Camera-type eye (tissue), 1 donor: Measurements from ENCODE around the gene CDC34. TPM values are rescaled to one million over a fixed set of nuclear protein-coding genes. Genes with fewer than 3 reads are reported as not detected.

ENCODE experiments used
- total RNA-seq: library from RNA; depleted of rRNA; stranded (reverse); fragments of >200 nt; gene quantifications from one replicate; pipeline ENCODE4 v1.2.3, GENCODE V29; 2014

The CDC34 gene, protein sequence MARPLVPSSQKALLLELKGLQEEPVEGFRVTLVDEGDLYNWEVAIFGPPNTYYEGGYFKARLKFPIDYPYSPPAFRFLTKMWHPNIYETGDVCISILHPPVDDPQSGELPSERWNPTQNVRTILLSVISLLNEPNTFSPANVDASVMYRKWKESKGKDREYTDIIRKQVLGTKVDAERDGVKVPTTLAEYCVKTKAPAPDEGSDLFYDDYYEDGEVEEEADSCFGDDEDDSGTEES
- total RNA-seq, result 83.5 TPM

DNA sequence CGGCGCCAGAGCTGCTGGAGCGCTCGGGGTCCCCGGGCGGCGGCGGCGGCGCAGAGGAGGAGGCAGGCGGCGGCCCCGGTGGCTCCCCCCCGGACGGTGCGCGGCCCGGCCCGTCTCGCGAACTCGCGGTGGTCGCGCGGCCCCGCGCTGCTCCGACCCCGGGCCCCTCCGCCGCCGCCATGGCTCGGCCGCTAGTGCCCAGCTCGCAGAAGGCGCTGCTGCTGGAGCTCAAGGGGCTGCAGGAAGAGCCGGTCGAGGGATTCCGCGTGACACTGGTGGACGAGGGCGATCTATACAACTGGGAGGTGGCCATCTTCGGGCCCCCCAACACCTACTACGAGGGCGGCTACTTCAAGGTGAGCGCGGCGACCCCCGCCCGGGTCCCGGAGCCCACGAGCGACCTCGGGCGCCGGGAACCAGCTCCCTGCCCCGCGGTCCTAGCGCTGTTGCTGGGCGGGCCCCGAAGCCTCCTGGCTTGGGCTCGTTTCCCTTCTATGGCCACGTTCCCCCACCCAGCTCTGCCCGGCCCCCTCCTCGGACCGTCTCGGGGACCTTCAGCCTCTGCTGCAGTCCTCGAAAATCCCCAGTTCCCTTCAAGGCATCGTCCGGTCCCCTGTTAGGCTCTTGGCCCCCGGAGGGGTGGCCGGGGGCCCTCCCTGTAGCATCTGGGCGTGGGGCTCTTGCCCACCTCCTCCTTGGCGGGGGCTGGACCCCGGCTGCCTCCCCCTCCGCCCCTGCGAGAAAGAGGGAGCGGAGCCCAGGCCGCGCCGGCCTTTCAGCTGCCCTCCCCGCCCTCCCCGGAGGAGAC, at the start of gene CDC34:
TSS of gene CDC34 (plus strand) at position 8 of the 808 bp plus-strand sequence. CDS start at position 180, 172 bp downstream.

DNA sequence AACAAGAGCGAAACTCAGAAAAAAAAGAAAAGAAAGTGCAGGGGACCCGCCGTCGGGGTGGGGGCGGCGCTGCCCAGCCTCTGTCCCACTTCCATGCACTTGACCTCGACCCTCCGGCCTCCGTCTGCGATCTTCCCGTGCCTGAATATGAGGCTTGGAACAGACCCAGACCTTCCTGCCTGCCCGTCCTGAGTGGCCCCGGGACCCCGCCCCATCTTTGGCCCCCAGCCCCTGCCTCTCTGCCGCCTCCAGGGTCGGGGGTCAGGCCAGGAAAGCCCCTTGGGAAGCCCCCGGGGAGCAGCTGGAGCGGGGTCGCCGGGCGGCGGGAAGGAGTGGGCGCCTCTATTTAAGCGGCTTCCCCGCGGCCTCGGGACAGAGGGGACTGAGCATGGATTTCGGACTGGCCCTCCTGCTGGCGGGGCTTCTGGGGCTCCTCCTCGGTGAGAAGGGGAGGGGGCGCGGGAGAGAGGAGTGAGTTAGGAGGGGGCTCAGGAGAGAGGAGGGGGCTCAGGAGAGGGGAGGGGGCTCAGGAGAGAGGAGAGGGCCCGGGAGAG, 35.4 kb upstream of the CDC34 start, which contains the start of gene MADCAM1:
TSS of gene MADCAM1 (plus strand) at position 375 of the 554 bp plus-strand sequence. CDS start at position 389, 14 bp downstream.

DNA sequence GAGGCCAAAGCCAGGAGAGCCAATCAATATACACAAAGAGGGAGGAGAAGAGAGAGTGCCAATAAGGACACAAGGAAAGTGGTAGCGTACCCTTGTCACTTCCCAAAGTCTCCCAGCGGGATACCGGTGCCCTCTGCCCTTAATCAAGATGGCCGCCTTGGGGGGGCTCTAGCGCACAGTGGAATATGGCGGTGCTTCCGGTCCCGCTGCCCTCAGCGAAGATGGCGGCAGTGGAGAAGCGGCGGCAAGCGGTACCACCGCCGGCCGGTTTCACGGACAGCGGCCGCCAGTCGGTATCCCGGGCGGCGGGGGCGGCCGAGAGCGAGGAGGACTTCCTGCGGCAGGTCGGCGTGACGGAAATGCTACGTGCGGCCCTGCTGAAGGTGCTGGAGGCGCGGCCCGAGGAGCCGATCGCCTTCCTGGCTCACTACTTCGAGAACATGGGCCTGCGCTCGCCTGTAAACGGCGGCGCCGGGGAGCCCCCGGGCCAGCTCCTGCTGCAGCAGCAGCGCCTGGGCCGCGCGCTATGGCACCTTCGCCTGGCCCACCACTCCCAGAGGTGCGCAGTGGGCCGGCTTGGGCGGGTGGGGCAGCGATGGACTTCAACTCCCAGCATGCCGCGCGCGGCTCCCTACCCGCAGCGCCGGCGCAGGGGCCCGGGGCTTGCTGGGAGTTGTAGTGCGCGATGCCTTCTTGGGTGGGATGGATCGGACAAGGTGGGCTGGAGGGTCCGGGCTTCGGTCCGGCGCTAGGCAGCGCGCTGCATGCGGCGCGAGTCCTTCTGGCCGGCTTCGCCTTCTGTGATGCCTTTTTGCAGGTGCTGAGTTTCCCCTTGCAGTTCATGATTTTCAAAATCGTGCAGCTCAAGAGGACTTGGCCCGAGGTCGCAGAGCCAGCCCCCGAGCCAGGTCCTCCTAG, 24.0 kb upstream of the CDC34 start, which contains the start of gene TPGS1:
TSS of gene TPGS1 (plus strand) at position 212 of the 918 bp plus-strand sequence. CDS start at position 222, 10 bp downstream.

DNA sequence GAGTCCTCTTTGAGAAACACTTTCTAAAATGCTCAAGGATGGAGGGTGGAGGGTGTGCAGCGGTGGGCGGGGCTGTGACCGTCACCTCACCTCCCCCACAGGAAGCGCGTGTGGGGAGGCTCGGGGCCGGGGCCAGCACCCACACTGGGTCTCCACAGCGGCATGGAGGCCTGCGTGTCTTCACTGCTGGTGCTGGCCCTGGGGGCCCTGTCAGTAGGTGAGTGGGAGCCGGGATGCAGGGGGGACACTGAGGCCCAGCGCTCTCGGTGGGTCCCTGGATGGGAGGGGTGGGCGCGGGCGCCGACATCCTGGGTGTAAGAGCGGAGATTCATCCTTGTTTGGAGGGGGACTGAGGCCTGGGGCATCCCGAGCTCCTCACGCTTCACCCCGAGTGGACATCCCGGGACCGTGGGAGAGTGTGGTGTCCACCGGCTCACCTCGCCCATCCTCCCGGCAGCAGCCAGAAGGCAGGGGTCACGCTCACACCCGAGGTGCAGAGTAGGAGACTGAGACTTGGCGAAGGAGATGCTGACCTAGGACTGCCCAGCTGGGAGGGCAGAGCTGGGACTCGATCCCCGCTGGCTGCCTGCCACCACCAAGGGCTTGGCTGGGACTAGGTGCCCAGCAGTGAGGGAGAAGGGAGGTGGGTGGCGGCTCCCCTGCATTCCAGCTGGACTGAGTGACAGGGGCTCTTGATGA, 12.5 kb downstream of the CDC34 start, which contains the start of gene GZMM:
TSS of gene GZMM (plus strand) at position 144 of the 699 bp plus-strand sequence. CDS start at position 163, 19 bp downstream.

DNA sequence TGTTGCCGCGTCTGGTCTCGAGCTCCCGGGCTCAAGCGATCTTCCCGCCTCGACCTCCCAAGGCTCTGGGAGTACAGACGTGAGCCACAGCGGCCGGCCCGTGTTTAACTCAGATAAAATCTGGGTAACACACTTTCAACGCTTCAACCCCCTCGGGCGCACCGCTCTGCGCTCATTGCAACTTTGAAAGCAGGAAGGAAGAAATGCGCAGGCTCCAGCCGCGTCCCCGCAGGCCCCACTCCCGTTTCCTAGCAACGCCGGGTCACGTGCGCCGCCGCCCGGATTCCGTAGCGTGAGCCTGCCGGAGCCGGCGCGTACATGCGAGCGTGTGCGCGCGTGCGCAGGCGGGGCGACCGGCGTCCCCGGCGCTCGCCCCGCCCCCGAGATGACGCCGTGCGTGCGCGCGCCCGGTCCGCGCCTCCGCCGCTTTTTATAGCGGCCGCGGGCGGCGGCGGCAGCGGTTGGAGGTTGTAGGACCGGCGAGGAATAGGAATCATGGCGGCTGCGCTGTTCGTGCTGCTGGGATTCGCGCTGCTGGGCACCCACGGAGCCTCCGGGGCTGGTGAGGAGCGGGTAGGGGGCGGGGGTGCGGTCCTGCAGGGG, 40.7 kb downstream of the CDC34 start, which contains the start of gene BSG:
TSS of gene BSG (plus strand) at position 457 of the 603 bp plus-strand sequence. CDS start at position 496, 39 bp downstream.

DNA sequence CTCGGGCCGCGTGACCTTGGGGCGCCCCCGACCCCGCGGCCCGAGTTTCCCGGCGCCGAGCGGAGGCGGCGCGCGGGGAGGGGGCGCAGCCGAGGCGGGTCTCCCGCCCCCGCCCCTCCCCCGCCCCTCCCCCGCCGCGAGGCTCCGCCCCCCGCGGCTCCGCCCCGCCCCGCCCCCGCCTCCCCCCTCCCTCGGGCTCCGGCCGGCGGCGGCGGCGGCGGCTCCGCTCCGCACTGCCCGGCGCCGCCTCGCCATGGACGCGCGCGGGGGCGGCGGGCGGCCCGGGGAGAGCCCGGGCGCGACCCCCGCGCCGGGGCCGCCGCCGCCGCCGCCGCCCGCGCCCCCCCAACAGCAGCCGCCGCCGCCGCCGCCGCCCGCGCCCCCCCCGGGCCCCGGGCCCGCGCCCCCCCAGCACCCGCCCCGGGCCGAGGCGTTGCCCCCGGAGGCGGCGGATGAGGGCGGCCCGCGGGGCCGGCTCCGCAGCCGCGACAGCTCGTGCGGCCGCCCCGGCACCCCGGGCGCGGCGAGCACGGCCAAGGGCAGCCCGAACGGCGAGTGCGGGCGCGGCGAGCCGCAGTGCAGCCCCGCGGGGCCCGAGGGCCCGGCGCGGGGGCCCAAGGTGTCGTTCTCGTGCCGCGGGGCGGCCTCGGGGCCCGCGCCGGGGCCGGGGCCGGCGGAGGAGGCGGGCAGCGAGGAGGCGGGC, 58.3 kb downstream of the CDC34 start, which contains the start of gene HCN2:
TSS of gene HCN2 (plus strand) at position 189 of the 703 bp plus-strand sequence. CDS start at position 254, 65 bp downstream.

Other genes starting within 250 kb of the CDC34 start
- gene PLPP2, start 240.4 kb upstream of the CDC34 start, total RNA-seq, result 12.6 TPM
- gene MIER2, start 187.0 kb upstream of the CDC34 start, total RNA-seq, result 32.2 TPM
- gene C2CD4C, start 122.6 kb upstream of the CDC34 start, total RNA-seq, result 3.8 TPM
- gene SHC2, start 70.7 kb upstream of the CDC34 start, total RNA-seq, result 22.5 TPM
- 1.3 TPM for gene MADCAM1, start 35.3 kb upstream of the CDC34 start, total RNA-seq
- 28.9 TPM for gene TPGS1, start 24.3 kb upstream of the CDC34 start, total RNA-seq
- not detected for gene GZMM, start 12.3 kb downstream of the CDC34 start, total RNA-seq
- 413 TPM for gene BSG, start 40.8 kb downstream of the CDC34 start, total RNA-seq
- 6.0 TPM for gene HCN2, start 58.1 kb downstream of the CDC34 start, total RNA-seq
- 33.2 TPM for gene POLRMT, start 101.8 kb downstream of the CDC34 start, total RNA-seq
- gene FGF22, start 108.1 kb downstream of the CDC34 start, total RNA-seq, result not detected
- 25.8 TPM for gene RNF126, start 131.5 kb downstream of the CDC34 start, total RNA-seq
- gene FSTL3, start 144.6 kb downstream of the CDC34 start, total RNA-seq, result 36.6 TPM
- not detected for gene PRSS57, start 163.7 kb downstream of the CDC34 start, total RNA-seq
- 145 TPM for gene PALM, start 177.2 kb downstream of the CDC34 start, total RNA-seq
- gene MISP, start 219.4 kb downstream of the CDC34 start, total RNA-seq, result 1.4 TPM